Dermis lymphatic vessel endothelial cell (primary cell): ENCODE data around the gene RND2. TPM values are rescaled to one million over a fixed set of nuclear protein-coding genes. Genes with fewer than 3 reads are reported as not detected.

Source experiments
- total RNA-seq: library from RNA; depleted of rRNA; stranded (reverse); fragments of >200 nt; gene quantifications from 2 replicates; pipeline ENCODE4 v1.2.1, GENCODE V29; 2014

Gene RND2
- 0.09 and 0.11 TPM in 2 replicates for total RNA-seq

DNA sequence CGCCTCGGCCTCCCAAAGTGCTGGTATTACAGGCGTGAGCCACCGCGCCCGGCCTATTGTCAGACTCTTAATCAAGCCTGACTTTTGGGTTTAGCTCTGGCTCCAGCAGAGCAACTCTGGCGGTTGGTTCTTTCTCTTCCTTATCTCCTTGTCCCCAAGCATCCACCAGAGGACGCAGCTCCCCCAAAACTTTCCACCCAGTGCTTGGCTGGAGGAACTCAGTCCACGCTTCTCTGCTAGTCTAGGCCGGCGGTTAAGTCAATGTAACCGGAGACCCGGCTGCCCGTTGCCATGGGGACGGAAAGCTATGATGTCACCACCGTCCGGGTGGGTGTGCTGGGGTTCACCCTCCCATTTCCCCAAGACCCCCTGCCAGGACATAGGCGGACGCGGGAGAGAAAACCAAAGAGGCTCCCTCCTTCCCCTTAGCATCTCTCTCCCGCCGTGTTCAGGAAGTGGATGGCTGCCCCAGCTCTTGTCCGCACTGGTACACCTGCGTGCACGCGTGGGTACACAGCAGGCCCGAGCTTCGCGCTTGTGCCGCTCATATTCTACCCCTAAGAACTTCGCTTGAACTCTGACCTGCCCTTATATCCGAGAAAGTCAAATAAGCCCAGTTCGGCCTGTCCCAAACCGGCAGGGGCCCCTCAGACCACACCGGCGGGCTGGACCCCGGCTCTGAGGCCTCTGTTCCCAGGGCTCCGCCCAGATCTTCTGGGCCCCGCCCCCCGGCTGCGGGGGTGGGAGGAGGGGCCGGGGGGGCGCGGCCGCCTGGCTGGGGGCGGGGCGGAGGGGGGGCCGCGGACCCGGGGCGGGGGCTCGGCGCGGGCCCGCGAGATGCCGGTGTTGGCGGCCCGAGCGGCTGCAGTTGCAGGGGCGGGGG, at the start of gene RND2:
Gene RND2, plus strand, starts transcription at position 825 of the 883 bp plus-strand sequence. CDS start 117 bp downstream, outside the sequence.

GRCh38 chr17:42979511-42980273, 45.3 kb upstream of the RND2 start, which contains the start of gene PTGES3L:
Gene PTGES3L (minus strand): TSS chr17:42980080. CDS start chr17:42980053, 27 bp downstream.

GRCh38 chr17:42980274-42980765, 44.7 kb upstream of the RND2 start, which contains the start of gene RUNDC1:
Gene RUNDC1 (plus strand): TSS chr17:42980565. CDS start chr17:42980577, 12 bp downstream.

GRCh38 chr17:42997984-42998938, 26.8 kb upstream of the RND2 start, which contains the start of gene RPL27:
Gene RPL27 (plus strand): TSS chr17:42998419. CDS start chr17:42998751, 332 bp downstream.

DNA sequence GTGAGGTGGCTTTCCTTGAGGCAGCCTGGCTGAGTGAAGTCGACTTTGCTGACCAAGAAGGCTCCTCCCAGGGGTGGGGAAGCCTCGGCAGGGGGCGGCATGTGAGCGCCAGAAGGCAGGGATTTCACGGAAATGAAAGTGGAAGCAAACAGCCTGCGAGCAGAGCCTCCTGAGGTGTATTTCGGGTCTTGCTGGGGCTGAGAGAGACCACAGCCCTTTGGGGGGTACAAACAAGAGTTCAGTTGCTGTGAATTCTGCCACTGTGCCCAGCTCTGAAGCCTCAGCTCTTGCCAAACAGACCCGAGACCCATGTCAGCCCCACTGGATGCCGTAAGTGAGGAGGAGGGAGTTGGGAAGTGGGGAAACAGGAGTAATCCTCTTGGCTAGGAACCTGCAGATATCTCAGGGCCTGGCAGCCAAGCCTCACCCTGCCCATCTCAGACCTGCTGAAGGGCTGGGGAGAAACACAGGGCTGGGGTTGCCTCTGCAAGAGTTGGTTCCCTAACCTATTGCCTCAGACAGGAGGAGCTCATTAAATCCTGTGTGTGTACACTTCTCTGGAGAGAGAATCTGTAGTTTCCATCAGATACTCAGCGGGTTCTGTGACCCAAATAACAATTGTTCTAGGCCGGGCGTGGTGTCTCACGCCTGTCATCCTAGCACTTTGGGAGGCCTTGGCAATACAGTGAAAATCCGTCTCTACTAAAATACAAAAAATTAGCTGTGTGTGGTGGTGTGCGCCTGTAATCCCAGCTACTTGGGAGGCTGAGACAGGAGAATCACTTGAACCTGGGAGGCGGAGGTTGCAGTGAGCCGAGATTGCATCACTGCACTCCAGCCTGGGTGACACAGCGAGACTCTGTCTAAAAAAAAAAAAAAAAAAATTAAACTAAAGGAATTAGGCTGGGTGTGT, 18.1 kb upstream of the RND2 start, which contains the start of gene IFI35:
Gene IFI35, plus strand, starts transcription at position 146 of the 913 bp plus-strand sequence. Its CDS starts 164 bp downstream, at position 310.

DNA sequence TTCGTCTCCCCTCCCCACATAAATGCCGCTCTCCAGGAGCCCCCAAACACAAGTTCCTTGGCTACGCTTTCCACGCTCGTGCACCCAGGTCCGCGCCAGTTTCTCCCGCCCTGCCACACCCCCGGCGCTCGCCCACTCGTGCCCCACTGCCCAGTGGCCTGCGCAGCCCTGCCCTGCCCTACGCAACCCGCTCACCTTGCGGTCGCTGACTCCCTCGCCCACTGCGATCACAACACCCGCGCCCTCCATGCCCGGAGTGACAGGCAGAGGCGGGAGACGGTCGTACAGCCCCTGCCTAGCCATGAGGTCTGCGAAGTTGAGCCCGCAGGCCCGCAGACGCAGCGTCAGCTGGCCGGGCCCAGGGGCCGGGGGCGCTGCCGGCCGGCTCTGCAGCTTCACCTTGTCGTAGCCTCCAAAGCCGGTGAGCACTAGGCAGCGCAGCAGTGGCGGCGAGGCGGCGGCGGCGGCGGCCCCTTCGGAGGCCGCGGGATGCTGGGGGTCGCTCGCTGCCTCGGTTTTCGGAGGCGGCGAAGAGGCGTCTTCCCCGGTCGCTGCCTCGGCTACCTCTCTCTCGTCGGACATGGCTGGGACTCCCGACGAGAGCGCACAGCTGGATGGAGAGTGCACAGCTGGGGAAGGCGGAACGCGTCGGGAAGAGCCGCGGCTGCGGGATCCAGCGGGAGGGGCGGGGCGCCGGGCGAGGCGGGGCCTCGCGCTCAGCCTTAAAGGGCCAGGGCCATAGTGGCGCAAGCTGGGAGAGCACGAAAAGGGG, 3.1 kb upstream of the RND2 start, which contains the start of gene VAT1:
Gene VAT1, minus strand, starts transcription at position 645 of the 772 bp plus-strand sequence. Its CDS starts 63 bp downstream, at position 582.

Other genes starting within 250 kb of the RND2 start
- gene WNK4, start 244.6 kb upstream of the RND2 start, total RNA-seq = 0.54 and 1.5 TPM in 2 replicates
- gene COA3, start 226.5 kb upstream of the RND2 start, total RNA-seq = 63.1 and 74.3 TPM in 2 replicates
- not detected in 2 replicates for gene CNTD1, start 226.4 kb upstream of the RND2 start, total RNA-seq
- gene BECN1, start 200.9 kb upstream of the RND2 start, total RNA-seq = 143 and 162 TPM in 2 replicates
- 48.9 and 65.9 TPM in 2 replicates for gene PSME3, start 191.8 kb upstream of the RND2 start, total RNA-seq
- gene AOC2, start 180.7 kb upstream of the RND2 start, total RNA-seq = 0.22 and 0.43 TPM in 2 replicates
- gene AOC3, start 174.0 kb upstream of the RND2 start, total RNA-seq = 0.33 and 0.43 TPM in 2 replicates
- not detected in 2 replicates for gene G6PC1, start 124.4 kb upstream of the RND2 start, total RNA-seq
- 12.9 and 14.1 TPM in 2 replicates for gene AARSD1, start 60.8 kb upstream of the RND2 start, total RNA-seq
- gene PTGES3L, start 45.2 kb upstream of the RND2 start, total RNA-seq = 0.09 and 0.11 TPM in 2 replicates
- gene RUNDC1, start 44.7 kb upstream of the RND2 start, total RNA-seq = 10.1 and 10.5 TPM in 2 replicates
- 986 and 1,404 TPM in 2 replicates for gene RPL27, start 26.8 kb upstream of the RND2 start, total RNA-seq
- gene IFI35, start 18.4 kb upstream of the RND2 start, total RNA-seq = 7.8 and 10.7 TPM in 2 replicates
- 128 and 141 TPM in 2 replicates for gene VAT1, start 2.8 kb upstream of the RND2 start, total RNA-seq
- gene BRCA1, start 100.1 kb downstream of the RND2 start, total RNA-seq = 3.9 and 5.8 TPM in 2 replicates
- gene NBR1, start 146.0 kb downstream of the RND2 start, total RNA-seq = 85.5 and 120 TPM in 2 replicates
- 0.86 and 1.4 TPM in 2 replicates for gene TMEM106A, start 186.6 kb downstream of the RND2 start, total RNA-seq
- not detected in 2 replicates for gene CCDC200, start 203.4 kb downstream of the RND2 start, total RNA-seq
- not detected in 2 replicates for gene RNU2-1, start 208.7 kb downstream of the RND2 start, total RNA-seq